ENCODE results near the gene NTM. TPM values are rescaled to one million over a fixed set of nuclear protein-coding genes. Genes with fewer than 3 reads are reported as not detected.

Gene NTM
- total and polyA plus RNA-seq, 9 donors: 0.16 to 8.5 (median 0.55) TPM; not detected in 3

DNA sequence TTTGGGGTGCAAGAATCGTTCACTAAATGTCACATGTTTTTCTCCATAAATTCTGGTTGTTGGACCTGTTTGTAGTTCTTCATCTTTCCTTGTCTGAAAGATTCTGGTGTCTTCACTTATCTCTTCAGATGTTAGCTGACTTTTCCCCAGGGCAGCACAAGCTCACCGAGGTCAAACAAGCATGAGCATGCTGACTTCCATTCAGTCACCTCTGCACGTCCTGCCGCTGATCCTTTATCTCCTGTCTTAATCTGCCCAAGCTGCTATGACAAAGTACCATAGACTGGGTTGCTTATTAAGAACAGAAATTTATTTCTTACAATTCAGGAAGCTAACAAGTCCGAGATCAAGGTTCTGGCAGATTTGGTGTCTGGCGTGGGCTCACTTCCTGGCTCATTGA is 800.6 kb downstream of the NTM start:
- 75 to 82% (median 81%) methylated on average over 6 of the region's 6 CpGs for WGBS, 3 donors
- Histone ChIP-seq H3K4me1 (ENCODE audit: insufficient read depth) (no peaks in the 10 kb centered on the region), H3K9me3 (no peaks in the 10 kb centered on the region)

DNA sequence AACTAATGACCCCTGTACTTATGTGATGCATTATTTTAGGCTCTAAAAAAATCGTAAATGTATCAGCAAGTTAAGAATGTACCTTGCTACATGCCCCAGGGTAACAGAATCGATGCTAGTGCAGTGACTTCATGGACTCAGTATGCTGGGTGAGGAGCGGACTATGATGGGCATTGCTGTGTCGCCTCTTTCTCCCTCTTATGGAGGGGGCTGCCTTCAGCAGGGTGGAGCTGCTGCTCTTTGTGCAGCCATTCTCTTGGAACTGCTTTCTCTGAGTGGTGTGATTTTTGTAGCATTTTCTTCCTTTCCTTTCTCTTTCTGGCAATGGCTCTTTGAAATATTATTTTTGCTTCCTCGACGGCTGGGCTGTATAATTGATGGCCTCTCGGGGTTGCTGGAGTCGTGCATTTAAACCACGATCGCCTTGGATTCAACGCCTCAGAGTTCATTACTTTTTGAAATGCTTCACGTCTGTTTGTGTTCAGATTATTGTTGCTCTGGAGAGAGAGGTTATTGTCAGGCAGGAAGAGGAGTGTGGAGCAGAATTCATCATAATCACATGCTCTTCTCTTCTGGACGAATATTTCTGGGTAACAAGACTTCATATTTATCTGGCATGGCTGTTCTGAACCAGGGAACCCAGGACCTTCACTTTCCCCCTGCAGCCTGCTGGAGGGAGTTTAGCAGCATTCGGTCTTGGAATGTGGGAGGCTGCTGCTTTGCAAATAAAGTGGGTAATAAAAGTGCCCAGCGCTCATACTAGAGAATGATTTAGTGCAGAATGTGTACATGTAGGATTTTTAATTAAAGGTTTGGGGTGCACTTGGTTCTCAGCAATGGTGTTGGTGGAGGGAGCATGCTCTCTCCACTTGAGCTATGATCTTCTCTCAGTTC is 804.2 kb downstream of the NTM start:
- Histone ChIP-seq H3K27me3 (no peaks in the 10 kb centered on the region), H3K4me1 (ENCODE audit: insufficient read depth) (no peaks in the 10 kb centered on the region), H3K27ac (no peak overlapping the region), H3K9me3 (no peaks in the 10 kb centered on the region), H3K4me3 (no peak overlapping the region), H3K36me3 (no peaks in the 10 kb centered on the region)
- 15 to 26% (median 22%) methylated on average over 15 of the region's 15 CpGs for WGBS, 3 donors
- TF ChIP-seq, protein P1, sequence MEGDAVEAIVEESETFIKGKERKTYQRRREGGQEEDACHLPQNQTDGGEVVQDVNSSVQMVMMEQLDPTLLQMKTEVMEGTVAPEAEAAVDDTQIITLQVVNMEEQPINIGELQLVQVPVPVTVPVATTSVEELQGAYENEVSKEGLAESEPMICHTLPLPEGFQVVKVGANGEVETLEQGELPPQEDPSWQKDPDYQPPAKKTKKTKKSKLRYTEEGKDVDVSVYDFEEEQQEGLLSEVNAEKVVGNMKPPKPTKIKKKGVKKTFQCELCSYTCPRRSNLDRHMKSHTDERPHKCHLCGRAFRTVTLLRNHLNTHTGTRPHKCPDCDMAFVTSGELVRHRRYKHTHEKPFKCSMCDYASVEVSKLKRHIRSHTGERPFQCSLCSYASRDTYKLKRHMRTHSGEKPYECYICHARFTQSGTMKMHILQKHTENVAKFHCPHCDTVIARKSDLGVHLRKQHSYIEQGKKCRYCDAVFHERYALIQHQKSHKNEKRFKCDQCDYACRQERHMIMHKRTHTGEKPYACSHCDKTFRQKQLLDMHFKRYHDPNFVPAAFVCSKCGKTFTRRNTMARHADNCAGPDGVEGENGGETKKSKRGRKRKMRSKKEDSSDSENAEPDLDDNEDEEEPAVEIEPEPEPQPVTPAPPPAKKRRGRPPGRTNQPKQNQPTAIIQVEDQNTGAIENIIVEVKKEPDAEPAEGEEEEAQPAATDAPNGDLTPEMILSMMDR (IDR thresholded peaks at IDR 0.05): no peak
- TF ChIP-seq POLR2A (IDR thresholded peaks at IDR 0.05) (no peak), EP300 (IDR thresholded peaks at IDR 0.05) (no peak)
- intact Hi-C loops (cut with DNase I): no loop called here
- no peak for DNase-seq

More for the DNA sequence above, 800.6 kb downstream of the NTM start:
- Histone ChIP-seq H3K27me3 (no peaks in the 10 kb centered on the region), H3K27ac (no peak overlapping the region), H3K36me3 (no peaks in the 10 kb centered on the region), H3K4me3 (no peak overlapping the region)
- intact Hi-C loops (cut with DNase I): no loop called here
- DNase-seq: no peak
- TF ChIP-seq POLR2A (IDR thresholded peaks at IDR 0.05): no peak
- TF ChIP-seq, protein P1 (IDR thresholded peaks at IDR 0.05): no peak
- no peak for TF ChIP-seq EP300 (IDR thresholded peaks at IDR 0.05)

DNA sequence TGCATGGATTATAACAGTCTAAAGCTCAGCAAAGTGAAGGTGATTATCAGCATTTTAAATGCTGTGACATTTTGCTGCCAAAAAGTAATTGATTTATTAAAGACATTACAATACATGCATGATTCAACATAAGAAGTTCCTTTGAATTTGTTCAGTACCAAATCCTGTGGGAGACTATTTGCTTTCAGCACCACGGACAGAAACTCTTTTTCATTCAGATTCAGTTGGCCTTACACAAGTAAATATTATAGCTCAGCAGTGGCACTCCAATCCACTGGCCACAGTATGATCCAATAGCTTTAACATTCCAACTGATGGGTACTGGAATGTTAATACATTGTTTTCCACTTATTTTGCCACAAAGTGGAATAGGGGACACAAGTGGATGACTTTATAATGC is 806.7 kb downstream of the NTM start:
- H3K9me3 ChIP-seq: no peaks in the 10 kb centered on the region
- intact Hi-C loops (cut with DNase I): no loop called here
- WGBS, 3 donors: 0 to 9% (median 1%) methylated on average over 1 of the region's 1 CpG
- H3K4me3 ChIP-seq: no peak overlapping the region
- DNase-seq: no peak
- no peaks in the 10 kb centered on the region for H3K27me3 ChIP-seq
- TF ChIP-seq POLR2A (IDR thresholded peaks at IDR 0.05) (no peak), EP300 (IDR thresholded peaks at IDR 0.05) (no peak)
- TF ChIP-seq, protein P1 (IDR thresholded peaks at IDR 0.05): no peak
- H3K27ac ChIP-seq: no peak overlapping the region
- H3K4me1 ChIP-seq (ENCODE audit: insufficient read depth): no peaks in the 10 kb centered on the region
- H3K36me3 ChIP-seq: no peaks in the 10 kb centered on the region

DNA sequence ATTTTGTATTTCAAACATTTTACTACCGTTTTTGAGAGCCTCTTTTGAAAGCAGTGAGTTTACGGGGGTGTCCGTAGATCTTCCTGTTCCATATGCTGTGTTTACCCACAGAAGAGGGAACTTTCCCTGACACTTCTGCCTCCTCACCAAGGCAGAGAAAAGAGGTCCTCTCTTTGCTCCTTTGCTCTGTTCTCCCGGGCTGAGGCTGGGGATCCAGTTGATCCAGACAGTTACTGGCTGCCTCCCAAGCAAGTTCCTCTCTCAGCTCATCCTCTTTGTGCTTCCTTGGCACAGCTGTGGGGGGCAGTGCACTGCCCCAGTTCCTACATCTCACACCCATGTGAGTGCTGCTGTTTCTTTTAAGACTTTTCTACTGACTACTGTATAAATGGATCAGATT is 813.7 kb downstream of the NTM start:
- no peaks in the 10 kb centered on the region for H3K4me1 ChIP-seq (ENCODE audit: insufficient read depth)
- no peak for TF ChIP-seq EP300 (IDR thresholded peaks at IDR 0.05)
- TF ChIP-seq, protein P1 (IDR thresholded peaks at IDR 0.05): no peak
- TF ChIP-seq POLR2A (IDR thresholded peaks at IDR 0.05): no peak
- intact Hi-C loops (cut with DNase I): no loop called here

More for the DNA sequence above, 813.7 kb downstream of the NTM start:
- 60 to 73% (median 63%) methylated on average over 4 of the region's 4 CpGs for WGBS, 3 donors
- H3K27me3 ChIP-seq: no peaks in the 10 kb centered on the region
- H3K36me3 ChIP-seq: no peaks in the 10 kb centered on the region
- H3K9me3 ChIP-seq: peaks cover 0 to 3% of the 10 kb centered on the region in 2 donors
- H3K4me3 ChIP-seq: no peak overlapping the region
- DNase-seq: no peak
- H3K27ac ChIP-seq: no peak overlapping the region
